Measurements from ENCODE around the gene EN1. TPM values are rescaled to one million over a fixed set of nuclear protein-coding genes. Genes with fewer than 3 reads are reported as not detected.

EN1 gene
- total and polyA plus RNA-seq, 2 donors (not counting 3 experiments of a cell fraction or from before 2014, with no cell fraction given): not detected

- no peak overlapping the region for H3K4me3 ChIP-seq (replicated peaks in 1 of 3; ENCODE audit: insufficient read depth in 1 of 3, low read depth in 1 of 3, low read length in 3 of 3)
- no peaks in the 10 kb centered on the region for H3K9me3 ChIP-seq (replicated peaks; ENCODE audit: control insufficient read depth, insufficient read depth, low read length)
- H3K27ac ChIP-seq (ENCODE audit: insufficient read depth, low read depth, low read length): no peak overlapping the region
- BruUV-seq (replicated peaks): no TSS peak
- intact Hi-C loops (cut with micrococcal nuclease): loop anchor here (5.0 to 10.0 kb wide), 3 partner anchors 121 to 546 kb away; no protein-coding TSS in a partner anchor
- dilution Hi-C loops (cut with MboI; ENCODE audit: extremely low pct_ligation_motif_present, low sequenced_read_pairs): no loop called here
- FAIRE-seq (no peak), DNase-seq (ENCODE audit: low read depth, low spot score) (no peak)
- CTCF ChIA-PET: interaction anchor here (1.2 to 7.3 kb wide), 5 partner anchors 9 to 825 kb away, joined by 3 to 162 read pairs (median 6); partner anchors contain the start of gene EN1
- H3K4me1 ChIP-seq (ENCODE audit: control insufficient read depth, extremely low read depth, insufficient read depth, low read length): peaks cover 2% of the 10 kb centered on the region
- no peaks in the 10 kb centered on the region for H4K20me1 ChIP-seq (replicated peaks; ENCODE audit: control insufficient read depth, extremely low read depth, insufficient read depth, low read length)
- no peaks in the 10 kb centered on the region for H3K79me2 ChIP-seq (ENCODE audit: control insufficient read depth, insufficient read depth, low read length)
- POLR2A ChIA-PET: no interaction called here
- H3K9me1 ChIP-seq (replicated peaks; ENCODE audit: control insufficient read depth, extremely low read depth, insufficient read depth, low read length): no peaks in the 10 kb centered on the region
- no peak overlapping the region for H3K4me2 ChIP-seq (ENCODE audit: insufficient read depth, low read length)
- H3K36me3 ChIP-seq (ENCODE audit: control insufficient read depth in 2 of 2, extremely low read depth in 1 of 2, insufficient read depth in 2 of 2, low read length in 2 of 2): no peaks in the 10 kb centered on the region
- H2AFZ ChIP-seq (ENCODE audit: low read depth, low read length): no peak overlapping the region
- no peak overlapping the region for H3K9ac ChIP-seq (replicated peaks; ENCODE audit: extremely low read depth, insufficient read depth, low read length)
- H3K27me3 ChIP-seq (ENCODE audit: control insufficient read depth in 2 of 2, insufficient read depth in 2 of 2, low read length in 2 of 2): peaks cover 83 to 85% of the 10 kb centered on the region in 2 experiments
- peak; percentile 65 for TF ChIP-seq EZH2 (IDR thresholded peaks at IDR 0.05; ENCODE audit: borderline replicate concordance, low read depth, low read length, severe bottlenecking)
- no peak for TF ChIP-seq CTCF (IDR thresholded peaks at IDR 0.05; ENCODE audit: extremely low read depth in 1 of 2, insufficient read depth in 1 of 2, low read depth in 1 of 2, low read length in 2 of 2)
Observed at GRCh38 chr2:118857677-118858484, 10.4 kb upstream of the EN1 start.

Measured in endothelial cell of umbilical vein (primary cell).